Measurements from ENCODE around the gene RPF1. TPM values are rescaled to one million over a fixed set of nuclear protein-coding genes. Genes with fewer than 3 reads are reported as not detected.

Gene RPF1
- total RNA-seq, 1 experiment from 2014 or later, result 43.1 TPM

DNA sequence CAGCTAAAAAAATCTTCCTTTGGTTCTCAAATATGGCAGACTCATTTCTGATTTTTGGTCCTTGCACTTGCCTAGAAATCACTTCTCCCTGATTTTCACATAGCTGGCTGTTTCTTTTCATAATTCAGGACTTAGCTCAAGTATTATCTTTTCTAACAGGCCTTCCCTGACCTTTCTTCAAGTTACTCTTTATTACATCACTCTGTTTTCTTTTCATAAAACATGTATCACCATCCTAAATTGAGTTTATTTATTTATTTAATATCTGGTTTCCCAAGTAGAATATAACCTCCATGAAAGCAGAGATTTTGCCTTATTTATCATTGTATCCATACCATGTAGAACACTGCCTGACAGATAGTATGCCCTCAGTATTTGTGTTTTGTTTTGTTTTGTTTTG, 45.5 kb downstream of the RPF1 start:
- TF ChIP-seq CTCF (IDR thresholded peaks at IDR 0.05; ENCODE audit: unreplicated experiment), result no peak
- no TSS peak for BruUV-seq (replicated peaks)
- CTCF ChIA-PET, result no interaction called here
- Mint-ChIP-seq H3K9me3 (ENCODE audit: unreplicated experiment) (peaks cover 7% of the 10 kb centered on the region), H3K4me3 (ENCODE audit: unreplicated experiment) (no peak overlapping the region), H3K4me1 (ENCODE audit: insufficient read depth, unreplicated experiment) (no peaks in the 10 kb centered on the region), H3K36me3 (ENCODE audit: insufficient read depth, unreplicated experiment) (peaks cover 13% of the 10 kb centered on the region), H3K27me3 (ENCODE audit: insufficient read depth, unreplicated experiment) (no peaks in the 10 kb centered on the region), H3K27ac (ENCODE audit: low read depth, unreplicated experiment) (peak overlapping the region; percentile 64)
- intact Hi-C loops (cut with micrococcal nuclease), result no loop called here
- POLR2A ChIA-PET, result interaction anchor here (0.7 to 2.1 kb wide), 3 partner anchors 12 to 950 kb away, joined by 3 to 5 read pairs (median 4); partner anchors contain the start of genes GNG5 and SPATA1
- DNase-seq (ENCODE audit: unreplicated experiment), result no peak

GRCh38 chr1:84525779-84526178, 46.7 kb downstream of the RPF1 start:
- CTCF ChIA-PET, result interaction anchor here (0.6 to 1.2 kb wide), 2 partner anchors 43 to 228 kb away, joined by 3 read pairs; no protein-coding TSS in a partner anchor
- Mint-ChIP-seq H3K27ac (ENCODE audit: low read depth, unreplicated experiment) (no peak overlapping the region), H3K36me3 (ENCODE audit: insufficient read depth, unreplicated experiment) (peaks cover 13% of the 10 kb centered on the region), H3K9me3 (ENCODE audit: unreplicated experiment) (peaks cover 7% of the 10 kb centered on the region), H3K4me3 (ENCODE audit: unreplicated experiment) (no peak overlapping the region), H3K4me1 (ENCODE audit: insufficient read depth, unreplicated experiment) (no peaks in the 10 kb centered on the region), H3K27me3 (ENCODE audit: insufficient read depth, unreplicated experiment) (no peaks in the 10 kb centered on the region)
- no peak for TF ChIP-seq CTCF (IDR thresholded peaks at IDR 0.05; ENCODE audit: unreplicated experiment)
- no TSS peak for BruUV-seq (replicated peaks)
- POLR2A ChIA-PET, result interaction anchor here (0.8 to 2.1 kb wide), 2 partner anchors 19 to 163 kb away, joined by 3 to 5 read pairs; partner anchors contain the start of genes GNG5 and SPATA1
- DNase-seq (ENCODE audit: unreplicated experiment), result no peak
- intact Hi-C loops (cut with micrococcal nuclease), result no loop called here

DNA sequence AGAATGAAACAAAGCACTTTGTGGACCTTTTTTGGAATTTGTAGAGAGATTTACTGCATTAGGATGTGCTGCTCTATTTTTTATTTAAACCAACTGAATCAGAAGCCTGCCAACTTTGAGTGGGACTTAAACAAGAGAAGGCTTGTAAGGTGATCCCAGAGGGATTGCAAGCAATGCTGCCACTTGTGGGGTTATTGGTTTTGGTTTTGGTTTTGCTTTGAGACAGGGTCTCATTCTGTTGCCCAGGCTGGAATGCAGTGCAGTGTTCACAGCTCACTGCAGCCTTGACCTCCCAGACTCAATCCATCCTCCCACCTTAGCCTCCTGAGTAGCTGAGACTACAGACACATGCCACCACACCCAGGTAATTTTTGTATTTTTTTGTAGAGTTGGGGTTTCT, 59.5 kb downstream of the RPF1 start:
- no peak overlapping the region for H3K27ac Mint-ChIP-seq (ENCODE audit: low read depth, unreplicated experiment)
- DNase-seq (ENCODE audit: unreplicated experiment), result no peak
- H3K4me1 Mint-ChIP-seq (ENCODE audit: insufficient read depth, unreplicated experiment), result peaks cover 8% of the 10 kb centered on the region
- no TSS peak for BruUV-seq (replicated peaks)
- H3K9me3 Mint-ChIP-seq (ENCODE audit: unreplicated experiment), result no peaks in the 10 kb centered on the region
- ChIA-PET POLR2A (no interaction called here), CTCF (no interaction called here)
- H3K27me3 Mint-ChIP-seq (ENCODE audit: insufficient read depth, unreplicated experiment), result no peaks in the 10 kb centered on the region
- intact Hi-C loops (cut with micrococcal nuclease), result no loop called here
- peaks cover 18% of the 10 kb centered on the region for H3K36me3 Mint-ChIP-seq (ENCODE audit: insufficient read depth, unreplicated experiment)
- no peak overlapping the region for H3K4me3 Mint-ChIP-seq (ENCODE audit: unreplicated experiment)
- no peak for TF ChIP-seq CTCF (IDR thresholded peaks at IDR 0.05; ENCODE audit: unreplicated experiment)

- CTCF ChIA-PET, result interaction anchor here (0.7 to 1.2 kb wide), 2 partner anchors 34 to 389 kb away, joined by 3 read pairs; partner anchors contain the start of gene SPATA1
- DNase-seq (ENCODE audit: unreplicated experiment), result no peak
- intact Hi-C loops (cut with micrococcal nuclease), result no loop called here
- Mint-ChIP-seq H3K4me3 (ENCODE audit: unreplicated experiment) (no peak overlapping the region), H3K27me3 (ENCODE audit: insufficient read depth, unreplicated experiment) (no peaks in the 10 kb centered on the region), H3K4me1 (ENCODE audit: insufficient read depth, unreplicated experiment) (peaks cover 13% of the 10 kb centered on the region), H3K27ac (ENCODE audit: low read depth, unreplicated experiment) (no peak overlapping the region), H3K36me3 (ENCODE audit: insufficient read depth, unreplicated experiment) (peaks cover 18% of the 10 kb centered on the region), H3K9me3 (ENCODE audit: unreplicated experiment) (no peaks in the 10 kb centered on the region)
- BruUV-seq (replicated peaks), result no TSS peak
- TF ChIP-seq CTCF (IDR thresholded peaks at IDR 0.05; ENCODE audit: unreplicated experiment), result no peak
- POLR2A ChIA-PET, result interaction anchor here (1.6 kb wide), 1 partner anchor 34 kb away, joined by 10 read pairs; the partner anchor contains the start of genes GNG5 and SPATA1
Measured at GRCh38 chr1:84539972-84540371, 60.9 kb downstream of the RPF1 start.

Measured in MCF 10A (cell line).